Right lobe of liver (tissue), 6 donors: Measurements from ENCODE around the gene KRTAP2-3. TPM values are rescaled to one million over a fixed set of nuclear protein-coding genes. Genes with fewer than 3 reads are reported as not detected.
"Not testable (repeated sequence)": the region's sequence is repeated elsewhere in the genome, so short reads cannot be mapped to it uniquely, and the experiment has no call there.

Experiments
- ATAC-seq, 4 donors: fragments of 200-7000 bp; cut with Tn5 transposase; one replicate each; pipeline ENCODE4 v1.9.1; 2020; ENCODE audit warnings: mild to moderate bottlenecking in 4 of 4, moderate library complexity in 4 of 4
- DNase-seq, 3 donors: peaks; one replicate each; pipeline ENCODE4 v3.0.0-alpha.2; 2020
- H3K27ac ChIP-seq, 3 donors: fragments of 200-600 bp; one replicate each; pipeline ENCODE4 v1.8.0; 2022
- H3K27me3 ChIP-seq, 2 donors: fragments of 200-600 bp; one replicate each; pipeline ENCODE4 v1.8.0; 2022
- H3K36me3 ChIP-seq, 4 donors: fragments of 200-600 bp; sonication (generic) in 1 of 4; one replicate each; pipeline versions ENCODE4 v1.5.1 to v1.8.0; 2017 to 2022; ENCODE audit warnings: control low read depth in 1 of 4
- H3K4me1 ChIP-seq, 4 donors: fragments of 200-600 bp; sonication (generic) in 1 of 4; one replicate each; pipeline versions ENCODE4 v1.5.1 to v1.8.0; 2017 to 2022; ENCODE audit warnings: control low read depth in 1 of 4
- H3K4me3 ChIP-seq, 3 donors: fragments of 200-600 bp; one replicate each; pipeline ENCODE4 v1.8.0; 2022
- H3K9me3 ChIP-seq, 4 donors: fragments of 200-600 bp; sonication (generic) in 1 of 4; one replicate each; pipeline versions ENCODE4 v1.5.1 to v1.8.0; 2017 to 2022; ENCODE audit warnings: control low read depth in 1 of 4
- CTCF ChIP-seq, 4 donors: fragments of 200-600 bp in 3 of 4; fragments of 450-650 bp in 1 of 4; IDR thresholded peaks; one replicate each; pipeline versions ENCODE4 v1.5.1 to v1.8.0; 2016 to 2022; ENCODE audit warnings: antibody characterized with exemption in 4 of 4, mild to moderate bottlenecking in 2 of 4
- POLR2A ChIP-seq: fragments of 450-650 bp; IDR thresholded peaks from one replicate; pipeline ENCODE4 v1.6.1; 2017; ENCODE audit warnings: antibody characterized with exemption, mild to moderate bottlenecking
- WGBS: methylation state at CpG from one replicate; pipeline ENCODE4 v1.1.6; 2018; ENCODE audit warnings: low coverage, low lambda C conversion rate; ENCODE audit not compliant: insufficient coverage; ENCODE audit errors: missing lambda C conversion rate; 5-methylcytosine and 5-hydroxymethylcytosine counted together
- intact Hi-C, 2 donors: fragments of 100-400 bp; cut with DNase I; formaldehyde crosslinking; loops; one replicate each; pipeline versions ENCODE4 v1.11.2 to v1.14.1; 2022
- total RNA-seq, 6 experiments: library from RNA; depleted of rRNA in 2 of 6; stranded (reverse); fragments of >200 nt in 2 of 6; fragmentation: NEBNext Ultra II Directional in 3 of 6; extraction: Animal tissue kit (Norgen Biotek cat#: 25700) in 3 of 6; gene quantifications; one replicate each; pipeline versions ENCODE4 v1.1.0 to v1.2.4, GENCODE V29; 2016 to 2023
- donor health status: DM: no; HTN: yes; CAD: no.
- donor health status: DM: no; HTN: no; CAD: no.
- donor health status: DM: no; HTN: no; CAD: no.
- donor health status: DM: no; HTN: yes; CAD: no.
- donor health status: DM: no; HTN: yes; CAD: no.

KRTAP2-3 gene
- total RNA-seq, 6 experiments from 2014 or later, result not detected

- WGBS, result 78% methylated on average over 6 of the region's 7 CpGs
- DNase-seq (no peak), ATAC-seq (no peak)
- H3K27me3 ChIP-seq, result no peaks in the 10 kb centered on the region
- no peak for TF ChIP-seq CTCF (IDR thresholded peaks at IDR 0.05)
- TF ChIP-seq POLR2A, result no peak
- no peak overlapping the region for H3K27ac ChIP-seq
- intact Hi-C loops, result no loop called here
- no peaks in the 10 kb centered on the region for H3K9me3 ChIP-seq
- no peaks in the 10 kb centered on the region for H3K36me3 ChIP-seq
- H3K4me1 ChIP-seq, result no peaks in the 10 kb centered on the region
- no peak overlapping the region for H3K4me3 ChIP-seq
Measured at GRCh38 chr17:41096055-41096454, 36.1 kb upstream of the KRTAP2-3 start.

GRCh38 chr17:41088760-41089352 is 28.9 kb upstream of the KRTAP2-3 start:
- H3K27ac ChIP-seq, DNase-seq, H3K9me3 ChIP-seq, intact Hi-C loops, H3K27me3 ChIP-seq, H3K4me1 ChIP-seq, H3K36me3 ChIP-seq, H3K4me3 ChIP-seq, ATAC-seq: not testable (repeated sequence)
- 38% methylated on average over 4 of the region's 4 CpGs for WGBS

DNA sequence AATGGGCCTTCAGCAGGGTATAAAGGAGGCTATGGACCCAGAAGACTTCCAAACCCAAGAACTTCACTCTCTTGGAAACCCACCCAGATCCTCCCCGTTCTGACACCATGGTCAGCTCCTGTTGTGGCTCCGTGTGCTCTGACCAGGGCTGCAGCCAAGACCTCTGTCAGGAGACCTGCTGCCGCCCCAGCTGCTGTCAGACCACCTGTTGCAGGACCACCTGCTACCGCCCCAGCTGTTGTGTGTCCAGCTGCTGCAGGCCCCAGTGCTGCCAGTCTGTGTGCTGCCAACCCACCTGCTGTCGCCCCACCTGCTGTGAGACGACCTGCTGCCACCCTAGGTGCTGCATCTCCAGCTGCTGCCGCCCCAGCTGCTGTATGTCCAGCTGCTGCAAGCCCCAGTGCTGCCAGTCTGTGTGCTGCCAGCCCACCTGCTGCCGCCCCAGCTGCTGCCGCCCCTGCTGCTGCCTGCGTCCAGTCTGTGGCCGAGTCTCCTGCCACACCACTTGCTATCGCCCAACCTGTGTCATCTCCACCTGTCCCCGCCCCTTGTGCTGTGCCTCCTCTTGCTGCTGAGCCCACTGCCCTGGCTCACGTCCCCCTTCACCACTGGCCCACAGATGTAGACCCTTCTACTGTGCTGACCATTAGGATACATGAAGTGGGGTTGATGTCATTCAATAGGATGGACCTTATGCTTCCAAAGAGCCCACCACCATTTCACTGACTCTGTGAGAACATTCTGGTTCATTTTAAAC is 24.4 kb upstream of the KRTAP2-3 start, which contains the start of gene KRTAP4-7:
Gene KRTAP4-7, plus strand, starts transcription at position 51 of the 757 bp plus-strand sequence. Its CDS starts 57 bp downstream, at position 108.
- H3K27me3 ChIP-seq, H3K27ac ChIP-seq, H3K9me3 ChIP-seq, intact Hi-C loops, H3K4me1 ChIP-seq, H3K4me3 ChIP-seq, DNase-seq, H3K36me3 ChIP-seq, ATAC-seq: not testable (repeated sequence)
- 60% methylated on average over 1 of the region's 14 CpGs for WGBS

DNA sequence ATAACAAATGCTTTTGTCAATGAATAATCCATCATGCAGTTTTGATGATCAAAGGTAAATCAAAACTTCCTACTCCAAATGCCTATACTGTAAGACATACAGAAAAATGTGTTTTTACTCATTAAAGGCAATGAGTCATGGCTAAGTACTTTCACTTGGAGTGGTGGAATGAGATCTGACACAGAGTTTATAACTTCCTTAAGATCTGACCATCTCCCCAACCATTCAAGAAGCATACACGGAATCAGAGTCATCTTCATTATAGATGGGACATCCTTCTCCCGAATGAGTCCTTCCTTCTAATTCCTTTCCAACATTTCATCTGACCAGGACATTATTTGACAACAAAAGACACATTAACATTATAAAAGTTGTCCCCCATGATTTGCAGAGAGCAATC is 23.5 kb upstream of the KRTAP2-3 start:
- H3K27me3 ChIP-seq, H3K4me1 ChIP-seq, intact Hi-C loops, H3K9me3 ChIP-seq, H3K4me3 ChIP-seq, ATAC-seq, H3K27ac ChIP-seq, DNase-seq, H3K36me3 ChIP-seq: not testable (repeated sequence)
- WGBS, result 48% methylated on average over 2 of the region's 2 CpGs

DNA sequence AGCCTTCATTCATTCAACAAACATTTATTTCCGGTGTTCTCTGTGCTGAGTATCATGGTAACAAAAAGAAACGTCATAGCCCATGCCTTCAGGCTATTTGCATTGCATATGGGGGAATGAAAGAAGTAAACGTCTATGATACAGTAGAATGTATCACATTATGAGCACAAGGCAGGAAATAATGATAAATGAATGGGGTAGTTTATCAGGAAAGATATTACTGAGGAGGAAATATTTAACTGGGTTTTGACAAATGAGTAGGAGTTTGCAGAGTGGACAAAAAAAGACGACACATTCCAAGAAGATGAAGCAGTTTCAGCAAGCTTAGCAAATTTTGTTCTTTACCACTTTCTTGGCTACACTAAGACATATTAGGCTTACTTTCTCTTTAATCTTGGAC is 22.7 kb upstream of the KRTAP2-3 start:
- no peaks in the 10 kb centered on the region for H3K27me3 ChIP-seq
- 21% methylated on average over 4 of the region's 4 CpGs for WGBS
- TF ChIP-seq CTCF (IDR thresholded peaks at IDR 0.05), result no peak
- TF ChIP-seq POLR2A, result no peak
- no peak overlapping the region for H3K4me3 ChIP-seq
- ATAC-seq, result no peak
- intact Hi-C loops, result no loop called here
- no peaks in the 10 kb centered on the region for H3K4me1 ChIP-seq
- DNase-seq, result no peak
- H3K9me3 ChIP-seq, result no peaks in the 10 kb centered on the region
- H3K27ac ChIP-seq, result no peak overlapping the region
- H3K36me3 ChIP-seq, result no peaks in the 10 kb centered on the region

GRCh38 chr17:41076788-41077187 is 16.9 kb upstream of the KRTAP2-3 start:
- ATAC-seq (no peak), DNase-seq (no peak)
- Histone ChIP-seq H3K36me3 (no peaks in the 10 kb centered on the region), H3K4me3 (no peak overlapping the region), H3K27ac (no peak overlapping the region), H3K4me1 (no peaks in the 10 kb centered on the region), H3K9me3 (no peaks in the 10 kb centered on the region), H3K27me3 (no peaks in the 10 kb centered on the region)
- TF ChIP-seq POLR2A (no peak), CTCF (IDR thresholded peaks at IDR 0.05) (no peak)
- intact Hi-C loops, result no loop called here
